GM12872 (cell line): ENCODE data around the gene RFX2.
A peak's percentile ranks its signal among the peaks of the same experiment; 100 is the strongest.

Source experiments
- CTCF ChIP-seq: IDR thresholded peaks from 3 replicates; pipeline ENCODE4 v1.5.1; 2011; ENCODE audit warnings: low read depth, mild to moderate bottlenecking, low read length, moderate library complexity; ENCODE audit not compliant: insufficient read depth

Gene RFX2

GRCh38 chr19:5988517-5989387 lies 121.5 kb downstream of the RFX2 start:
- TF ChIP-seq CTCF, result no peak

GRCh38 chr19:5987077-5987818 lies 123.1 kb downstream of the RFX2 start:
- peak; percentile 94 for TF ChIP-seq CTCF

- TF ChIP-seq CTCF, result no peak
Measured at GRCh38 chr19:5985098-5985783, 125.1 kb downstream of the RFX2 start.

- no peak for TF ChIP-seq CTCF
Measured at GRCh38 chr19:5984600-5984999, 125.7 kb downstream of the RFX2 start.

GRCh38 chr19:5983367-5983955 lies 126.8 kb downstream of the RFX2 start:
- TF ChIP-seq CTCF, result no peak

GRCh38 chr19:5978606-5979552 lies 131.4 kb downstream of the RFX2 start:
- no peak for TF ChIP-seq CTCF
